ENCODE measurements around the gene WWC2.

WWC2 gene

GRCh38 chr4:183100298-183100599 is 1.2 kb downstream of the WWC2 start:
- TF ChIP-seq, protein P1, sequence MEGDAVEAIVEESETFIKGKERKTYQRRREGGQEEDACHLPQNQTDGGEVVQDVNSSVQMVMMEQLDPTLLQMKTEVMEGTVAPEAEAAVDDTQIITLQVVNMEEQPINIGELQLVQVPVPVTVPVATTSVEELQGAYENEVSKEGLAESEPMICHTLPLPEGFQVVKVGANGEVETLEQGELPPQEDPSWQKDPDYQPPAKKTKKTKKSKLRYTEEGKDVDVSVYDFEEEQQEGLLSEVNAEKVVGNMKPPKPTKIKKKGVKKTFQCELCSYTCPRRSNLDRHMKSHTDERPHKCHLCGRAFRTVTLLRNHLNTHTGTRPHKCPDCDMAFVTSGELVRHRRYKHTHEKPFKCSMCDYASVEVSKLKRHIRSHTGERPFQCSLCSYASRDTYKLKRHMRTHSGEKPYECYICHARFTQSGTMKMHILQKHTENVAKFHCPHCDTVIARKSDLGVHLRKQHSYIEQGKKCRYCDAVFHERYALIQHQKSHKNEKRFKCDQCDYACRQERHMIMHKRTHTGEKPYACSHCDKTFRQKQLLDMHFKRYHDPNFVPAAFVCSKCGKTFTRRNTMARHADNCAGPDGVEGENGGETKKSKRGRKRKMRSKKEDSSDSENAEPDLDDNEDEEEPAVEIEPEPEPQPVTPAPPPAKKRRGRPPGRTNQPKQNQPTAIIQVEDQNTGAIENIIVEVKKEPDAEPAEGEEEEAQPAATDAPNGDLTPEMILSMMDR (IDR thresholded peaks at IDR 0.05; ENCODE audit: insufficient read depth, low read depth, low read length, missing control alignments), result no peak
- no peak overlapping the region for H3K4me3 ChIP-seq (ENCODE audit: low read depth, low read length)
- no peak for DNase-seq (ENCODE audit: low read depth)

GRCh38 chr4:183100827-183101226 is 1.8 kb downstream of the WWC2 start:
- H3K4me3 ChIP-seq (ENCODE audit: low read depth, low read length), result no peak overlapping the region
- DNase-seq (ENCODE audit: low read depth), result no peak
- TF ChIP-seq, protein P1 (IDR thresholded peaks at IDR 0.05; ENCODE audit: insufficient read depth, low read depth, low read length, missing control alignments), result no peak

GRCh38 chr4:183101956-183102480 is 3.0 kb downstream of the WWC2 start:
- DNase-seq (ENCODE audit: low read depth), result no peak
- TF ChIP-seq, protein P1 (IDR thresholded peaks at IDR 0.05; ENCODE audit: insufficient read depth, low read depth, low read length, missing control alignments), result no peak
- no peak overlapping the region for H3K4me3 ChIP-seq (ENCODE audit: low read depth, low read length)

DNA sequence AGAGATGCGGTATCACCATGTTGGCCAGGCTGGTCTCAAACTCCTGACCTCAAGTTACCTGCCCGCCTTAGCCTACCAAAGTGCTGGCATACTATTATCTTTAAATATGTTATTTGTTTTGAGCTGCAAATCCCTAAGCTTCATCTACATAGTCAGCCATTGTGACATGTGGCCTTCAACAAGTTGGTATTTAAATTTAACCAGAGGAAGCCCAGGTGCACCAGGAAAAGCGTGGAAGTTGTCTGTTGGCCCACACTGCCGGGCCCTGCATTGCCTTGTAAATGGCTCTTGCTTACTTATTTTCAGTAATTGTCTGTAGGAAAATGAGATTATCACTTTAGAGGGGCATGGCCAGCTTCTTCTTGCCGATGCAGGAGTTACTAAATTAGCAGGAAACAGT is 6.0 kb downstream of the WWC2 start:
- no peak overlapping the region for H3K4me3 ChIP-seq (ENCODE audit: low read depth, low read length)
- DNase-seq (ENCODE audit: low read depth), result no peak
- TF ChIP-seq, protein P1 (IDR thresholded peaks at IDR 0.05; ENCODE audit: insufficient read depth, low read depth, low read length, missing control alignments), result no peak

GRCh38 chr4:183106839-183107238 is 7.8 kb downstream of the WWC2 start:
- TF ChIP-seq, protein P1 (IDR thresholded peaks at IDR 0.05; ENCODE audit: insufficient read depth, low read depth, low read length, missing control alignments), result no peak
- no peak overlapping the region for H3K4me3 ChIP-seq (ENCODE audit: low read depth, low read length)
- no peak for DNase-seq (ENCODE audit: low read depth)

- TF ChIP-seq, protein P1 (IDR thresholded peaks at IDR 0.05; ENCODE audit: insufficient read depth, low read depth, low read length, missing control alignments), result no peak
- DNase-seq (ENCODE audit: low read depth), result no peak
- no peak overlapping the region for H3K4me3 ChIP-seq (ENCODE audit: low read depth, low read length)
Measured at GRCh38 chr4:183107891-183108459, 8.9 kb downstream of the WWC2 start.

GRCh38 chr4:183110244-183110643 is 11.2 kb downstream of the WWC2 start:
- H3K4me3 ChIP-seq (ENCODE audit: low read depth, low read length), result no peak overlapping the region
- TF ChIP-seq, protein P1 (IDR thresholded peaks at IDR 0.05; ENCODE audit: insufficient read depth, low read depth, low read length, missing control alignments), result no peak
- DNase-seq (ENCODE audit: low read depth), result no peak

All from GM12865 (cell line).